ENCODE results near the gene KHNYN.
"Not testable (repeated sequence)": the region's sequence is repeated elsewhere in the genome, so short reads cannot be mapped to it uniquely, and the experiment has no call there.

The KHNYN gene

DNA sequence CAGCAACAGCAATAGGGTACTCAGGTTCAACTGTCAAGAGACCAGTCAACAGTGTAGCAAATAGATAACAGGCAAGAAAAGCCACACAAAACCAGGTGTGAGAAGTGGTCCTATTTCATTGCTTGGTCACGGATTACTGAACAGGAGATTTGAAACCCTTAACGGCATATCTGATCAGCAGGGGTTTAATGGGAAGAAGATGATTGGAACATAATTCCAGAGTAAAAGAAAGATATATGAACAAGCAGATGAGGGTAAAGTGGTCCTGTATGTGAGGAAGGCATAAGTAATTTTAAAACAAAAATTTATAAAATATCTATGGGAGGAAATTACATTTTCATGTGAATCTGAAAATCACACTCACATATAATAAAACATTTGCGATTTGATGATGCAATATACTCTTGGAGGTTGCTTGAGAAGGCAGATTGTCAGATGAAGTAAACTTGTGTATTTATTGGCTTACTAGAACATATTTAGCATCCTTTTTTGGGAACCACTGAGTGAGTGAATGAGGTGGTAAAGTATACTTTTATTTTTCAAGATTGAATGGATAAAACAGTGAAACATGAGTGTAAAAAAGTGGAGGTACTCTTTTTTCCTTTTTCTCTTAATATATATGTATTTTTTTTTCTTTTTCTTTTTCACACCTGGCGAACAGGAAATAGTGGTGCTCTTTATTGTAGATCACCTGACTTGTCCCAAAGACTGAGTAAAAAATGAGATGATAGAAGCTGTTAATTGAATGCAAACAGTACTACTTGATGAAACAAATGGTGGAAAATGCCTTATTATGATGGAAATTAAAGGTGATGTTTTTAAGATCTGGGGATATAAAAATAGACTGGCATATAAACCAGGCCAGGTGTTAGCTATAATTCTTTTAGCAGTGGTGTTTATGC, 34.4 kb downstream of the KHNYN start:
- TF ChIP-seq, protein P1, sequence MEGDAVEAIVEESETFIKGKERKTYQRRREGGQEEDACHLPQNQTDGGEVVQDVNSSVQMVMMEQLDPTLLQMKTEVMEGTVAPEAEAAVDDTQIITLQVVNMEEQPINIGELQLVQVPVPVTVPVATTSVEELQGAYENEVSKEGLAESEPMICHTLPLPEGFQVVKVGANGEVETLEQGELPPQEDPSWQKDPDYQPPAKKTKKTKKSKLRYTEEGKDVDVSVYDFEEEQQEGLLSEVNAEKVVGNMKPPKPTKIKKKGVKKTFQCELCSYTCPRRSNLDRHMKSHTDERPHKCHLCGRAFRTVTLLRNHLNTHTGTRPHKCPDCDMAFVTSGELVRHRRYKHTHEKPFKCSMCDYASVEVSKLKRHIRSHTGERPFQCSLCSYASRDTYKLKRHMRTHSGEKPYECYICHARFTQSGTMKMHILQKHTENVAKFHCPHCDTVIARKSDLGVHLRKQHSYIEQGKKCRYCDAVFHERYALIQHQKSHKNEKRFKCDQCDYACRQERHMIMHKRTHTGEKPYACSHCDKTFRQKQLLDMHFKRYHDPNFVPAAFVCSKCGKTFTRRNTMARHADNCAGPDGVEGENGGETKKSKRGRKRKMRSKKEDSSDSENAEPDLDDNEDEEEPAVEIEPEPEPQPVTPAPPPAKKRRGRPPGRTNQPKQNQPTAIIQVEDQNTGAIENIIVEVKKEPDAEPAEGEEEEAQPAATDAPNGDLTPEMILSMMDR (IDR thresholded peaks at IDR 0.05; ENCODE audit: borderline replicate concordance, extremely low read depth, low read length, poor library complexity, severe bottlenecking): no peak
- no peak for TF ChIP-seq EZH2 (IDR thresholded peaks at IDR 0.05; ENCODE audit: borderline replicate concordance, low read depth, low read length, severe bottlenecking)
- peaks cover 4% of the 10 kb centered on the region; the same call in 1 of the 2 replicates for H3K4me1 ChIP-seq (ENCODE audit: insufficient read depth, low read length)
- no peak overlapping the region for H3K4me3 ChIP-seq (ENCODE audit: low read depth in 1 of 2, low read length in 2 of 2)
- no peak for ATAC-seq (ENCODE audit: insufficient read depth, low read depth)
- no peak overlapping the region for H2AFZ ChIP-seq (ENCODE audit: low read depth, low read length)
- H3K9me3 ChIP-seq (ENCODE audit: insufficient read depth, low read length, severe bottlenecking): no peaks in the 10 kb centered on the region
- no peaks in the 10 kb centered on the region for H4K20me1 ChIP-seq (ENCODE audit: insufficient read depth, low read length)
- H3K36me3 ChIP-seq (ENCODE audit: insufficient read depth, low read length): no peaks in the 10 kb centered on the region
- H3K9ac ChIP-seq (ENCODE audit: low read depth, low read length): no peak overlapping the region
- H3K27me3 ChIP-seq (ENCODE audit: insufficient read depth, low read length, poor library complexity): no peaks in the 10 kb centered on the region
- no peak overlapping the region for H3K4me2 ChIP-seq (ENCODE audit: insufficient read depth, low read length)
- no peak for DNase-seq
- no peaks in the 10 kb centered on the region for H3K79me2 ChIP-seq (ENCODE audit: insufficient read depth, low read length)
- H3K27ac ChIP-seq (ENCODE audit: low read length): no peak overlapping the region

DNA sequence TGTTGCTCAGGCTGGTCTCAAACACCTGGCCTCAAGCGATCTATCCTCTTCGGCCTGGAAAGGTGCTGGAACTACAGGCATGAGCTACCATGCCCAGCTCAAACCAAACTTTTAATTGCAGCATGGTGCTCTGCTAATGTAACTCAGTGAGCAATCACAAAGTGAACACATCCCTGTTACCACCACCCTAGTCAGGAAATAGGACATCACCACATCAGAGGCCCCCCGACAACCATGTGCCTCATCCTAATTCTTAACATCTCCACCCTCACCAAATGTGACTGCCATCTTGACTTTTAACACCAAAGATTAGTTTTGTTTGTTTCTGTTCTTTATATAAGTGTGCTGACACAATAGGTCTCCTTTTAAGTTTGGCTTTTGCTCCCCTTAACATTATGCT, 35.6 kb downstream of the KHNYN start:
- H3K9ac ChIP-seq (ENCODE audit: low read depth, low read length): no peak overlapping the region
- no peak for TF ChIP-seq EZH2 (IDR thresholded peaks at IDR 0.05; ENCODE audit: borderline replicate concordance, low read depth, low read length, severe bottlenecking)
- TF ChIP-seq, protein P1 (IDR thresholded peaks at IDR 0.05; ENCODE audit: borderline replicate concordance, extremely low read depth, low read length, poor library complexity, severe bottlenecking): no peak
- no peak overlapping the region for H3K27ac ChIP-seq (ENCODE audit: low read length)
- H4K20me1 ChIP-seq (ENCODE audit: insufficient read depth, low read length): no peaks in the 10 kb centered on the region
- ATAC-seq (ENCODE audit: insufficient read depth, low read depth) (peak; percentile 84), DNase-seq (peak; percentile 35)
- H3K36me3 ChIP-seq (ENCODE audit: insufficient read depth, low read length): no peaks in the 10 kb centered on the region
- no peak overlapping the region for H2AFZ ChIP-seq (ENCODE audit: low read depth, low read length)
- no peak overlapping the region for H3K4me3 ChIP-seq (ENCODE audit: low read depth in 1 of 2, low read length in 2 of 2)
- H3K4me2 ChIP-seq (ENCODE audit: insufficient read depth, low read length): no peak overlapping the region
- H3K79me2 ChIP-seq (ENCODE audit: insufficient read depth, low read length): no peaks in the 10 kb centered on the region
- H3K9me3 ChIP-seq (ENCODE audit: insufficient read depth, low read length, severe bottlenecking): no peaks in the 10 kb centered on the region
- H3K4me1 ChIP-seq (ENCODE audit: insufficient read depth, low read length): peaks cover 4% of the 10 kb centered on the region; the same call in 1 of the 2 replicates
- H3K27me3 ChIP-seq (ENCODE audit: insufficient read depth, low read length, poor library complexity): no peaks in the 10 kb centered on the region

DNA sequence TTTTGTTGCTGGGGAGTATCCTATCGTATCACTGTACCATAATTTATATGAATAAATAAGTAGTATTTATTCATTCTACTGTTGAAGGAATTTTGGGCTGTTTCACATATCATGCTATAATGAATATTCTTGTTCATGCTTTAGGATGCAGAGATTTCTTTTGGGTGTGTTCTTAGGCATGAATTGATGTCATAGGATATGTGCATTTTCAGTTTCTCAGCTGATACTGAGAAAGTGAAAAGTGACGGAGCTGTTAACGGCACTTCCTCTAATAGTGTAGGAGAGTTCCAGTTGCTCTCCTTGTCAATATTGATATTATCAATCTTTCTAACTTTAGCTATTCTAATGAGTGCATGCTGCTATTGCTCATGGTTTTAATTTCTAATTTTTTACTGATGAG, 36.1 kb downstream of the KHNYN start:
- H3K4me2 ChIP-seq (ENCODE audit: insufficient read depth, low read length): no peak overlapping the region
- ATAC-seq (ENCODE audit: insufficient read depth, low read depth) (no peak), DNase-seq (no peak)
- no peak overlapping the region for H3K27ac ChIP-seq (ENCODE audit: low read length)
- no peaks in the 10 kb centered on the region for H4K20me1 ChIP-seq (ENCODE audit: insufficient read depth, low read length)
- H3K9ac ChIP-seq (ENCODE audit: low read depth, low read length): no peak overlapping the region
- H3K36me3 ChIP-seq (ENCODE audit: insufficient read depth, low read length): no peaks in the 10 kb centered on the region
- H3K4me3 ChIP-seq (ENCODE audit: low read depth in 1 of 2, low read length in 2 of 2): no peak overlapping the region
- H2AFZ ChIP-seq (ENCODE audit: low read depth, low read length): no peak overlapping the region
- peaks cover 4% of the 10 kb centered on the region; the same call in 1 of the 2 replicates for H3K4me1 ChIP-seq (ENCODE audit: insufficient read depth, low read length)
- no peaks in the 10 kb centered on the region for H3K27me3 ChIP-seq (ENCODE audit: insufficient read depth, low read length, poor library complexity)
- no peaks in the 10 kb centered on the region for H3K9me3 ChIP-seq (ENCODE audit: insufficient read depth, low read length, severe bottlenecking)
- TF ChIP-seq, protein P1 (IDR thresholded peaks at IDR 0.05; ENCODE audit: borderline replicate concordance, extremely low read depth, low read length, poor library complexity, severe bottlenecking): no peak
- TF ChIP-seq EZH2 (IDR thresholded peaks at IDR 0.05; ENCODE audit: borderline replicate concordance, low read depth, low read length, severe bottlenecking): no peak
- H3K79me2 ChIP-seq (ENCODE audit: insufficient read depth, low read length): no peaks in the 10 kb centered on the region

DNA sequence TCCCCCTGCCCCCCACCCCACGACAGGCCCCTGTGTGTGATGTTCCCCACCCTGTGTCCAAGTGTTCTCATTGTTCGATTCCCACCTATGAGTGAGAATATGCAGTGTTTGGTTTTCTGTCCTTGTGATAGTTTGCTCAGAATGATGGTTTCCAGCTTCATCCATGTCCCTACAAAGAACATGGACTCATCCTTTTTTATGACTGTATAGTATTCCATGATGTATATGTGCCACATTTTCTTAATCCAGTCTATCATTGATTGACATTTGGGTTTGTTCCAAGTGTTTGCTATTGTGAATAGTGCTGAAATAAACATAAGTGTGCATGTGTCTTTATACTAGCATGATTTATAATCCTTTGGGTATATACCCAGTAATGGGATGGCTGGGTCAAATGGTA, 40.7 kb downstream of the KHNYN start:
- not testable (repeated sequence) for H3K36me3 ChIP-seq (ENCODE audit: insufficient read depth, low read length); H3K27me3 ChIP-seq (ENCODE audit: insufficient read depth, low read length, poor library complexity); H3K9me3 ChIP-seq (ENCODE audit: insufficient read depth, low read length, severe bottlenecking); ATAC-seq (ENCODE audit: insufficient read depth, low read depth); H4K20me1 ChIP-seq (ENCODE audit: insufficient read depth, low read length); H3K27ac ChIP-seq (ENCODE audit: low read length); DNase-seq; H3K79me2 ChIP-seq (ENCODE audit: insufficient read depth, low read length); H3K4me1 ChIP-seq (ENCODE audit: insufficient read depth, low read length); H3K4me3 ChIP-seq (ENCODE audit: low read depth in 1 of 2, low read length in 2 of 2); H3K9ac ChIP-seq (ENCODE audit: low read depth, low read length); H3K4me2 ChIP-seq (ENCODE audit: insufficient read depth, low read length); H2AFZ ChIP-seq (ENCODE audit: low read depth, low read length)
